HG03103 (cell line): ENCODE measurements around the gene POU6F1.

Experiments used
- ATAC-seq: cut with Tn5 transposase; IDR thresholded peaks from one replicate; pipeline ENCODE4 v1.9.1; 2021; ENCODE audit warnings: low read depth; ENCODE audit not compliant: unreplicated experiment

POU6F1 gene

DNA sequence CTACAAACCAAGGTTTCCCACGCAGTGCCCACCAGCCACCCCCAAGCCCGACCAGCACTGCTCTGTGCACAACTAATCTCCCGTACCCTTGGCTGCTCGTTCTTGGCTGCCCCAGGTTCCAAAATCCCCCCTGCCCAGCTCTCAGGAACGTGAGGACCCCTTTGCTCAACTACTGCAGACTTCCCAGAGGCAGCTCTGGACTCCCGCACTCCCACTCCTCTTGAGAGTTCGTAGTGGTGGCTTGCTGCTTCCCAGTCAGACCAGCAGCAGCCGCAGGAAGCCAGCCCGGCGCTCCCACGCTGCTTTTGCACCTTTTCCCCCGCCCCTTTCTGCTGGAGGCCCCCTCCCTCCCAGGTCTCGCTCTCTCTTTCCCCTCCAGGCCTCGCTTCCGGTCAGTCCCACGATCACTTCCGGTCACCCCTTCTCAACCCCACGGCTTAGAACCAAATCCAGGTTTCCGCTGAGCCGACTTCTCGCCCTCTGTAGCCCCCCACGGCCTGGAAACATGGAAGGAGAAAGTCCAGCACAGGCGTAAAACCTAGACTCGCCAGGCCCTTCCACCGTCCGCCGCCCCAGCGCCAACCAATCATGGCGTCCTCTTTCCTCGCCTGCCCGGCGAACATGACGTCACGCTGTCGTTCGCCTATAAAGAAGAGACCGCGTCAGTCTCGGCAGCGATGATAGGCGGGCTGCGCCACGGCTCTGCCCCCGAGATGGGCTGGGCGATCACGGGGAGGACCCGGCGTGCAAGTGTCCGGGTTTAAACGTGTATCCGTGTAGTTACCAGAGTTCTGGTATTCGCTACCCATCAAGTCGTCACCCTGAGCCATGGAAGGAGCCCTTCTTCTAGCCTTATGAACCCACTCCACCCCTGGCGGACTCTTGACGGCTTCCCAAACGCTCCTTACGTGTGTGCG lies 45.1 kb downstream of the POU6F1 start, which contains the start of gene TFCP2:
Gene TFCP2 (minus strand): TSS at position 621 of the 917 bp plus-strand sequence. CDS start 713 bp downstream, outside the sequence.
- ATAC-seq: peak; percentile 92

DNA sequence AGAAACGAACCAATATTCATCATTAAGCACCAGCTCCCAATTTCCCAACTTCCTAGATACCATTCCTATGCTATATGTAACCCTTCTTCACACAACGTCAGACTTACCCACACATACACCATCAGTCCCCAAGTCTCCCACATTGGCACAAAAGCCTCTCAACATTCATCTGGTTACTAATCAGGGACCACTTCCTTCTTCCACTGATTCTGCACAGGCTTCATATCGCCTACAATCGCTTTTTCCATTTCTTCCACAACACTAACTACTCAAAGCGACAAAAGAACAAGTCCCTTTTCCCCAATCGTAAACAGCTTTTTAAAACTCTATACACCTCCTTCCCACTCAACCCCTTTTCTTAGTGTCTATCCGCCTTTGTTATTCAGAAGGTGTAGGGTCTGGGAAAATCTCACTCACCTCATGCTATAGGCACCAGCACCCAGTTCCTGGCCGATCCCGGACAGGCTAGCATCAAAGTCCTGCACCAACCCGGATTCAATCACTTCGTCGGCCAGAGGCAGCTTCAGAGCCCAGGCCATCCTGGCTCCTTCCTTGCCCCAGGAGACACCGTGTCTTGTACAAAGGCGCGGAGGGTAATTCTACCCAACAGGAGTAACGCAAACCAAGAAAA lies 45.9 kb downstream of the POU6F1 start:
- ATAC-seq: no peak

DNA sequence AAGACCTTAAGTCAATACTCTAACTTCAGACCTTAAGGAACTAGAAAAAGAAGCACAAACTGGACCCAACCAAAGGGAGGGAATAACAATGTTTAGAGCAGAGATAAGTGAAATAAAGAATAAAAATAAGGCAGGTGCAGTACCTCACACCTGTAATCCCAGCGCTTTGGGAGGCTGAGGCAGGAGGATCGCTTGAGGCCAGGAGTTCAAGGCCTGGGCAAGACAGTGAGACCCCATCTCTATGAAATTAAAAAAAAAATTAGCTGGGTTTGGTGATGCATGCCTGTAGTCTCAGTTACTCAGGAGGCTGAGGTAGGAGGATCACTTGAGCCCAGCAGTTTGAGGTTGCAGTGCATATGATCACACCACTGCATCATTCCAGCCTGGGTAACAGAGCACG lies 54.1 kb downstream of the POU6F1 start:
- no peak for ATAC-seq

DNA sequence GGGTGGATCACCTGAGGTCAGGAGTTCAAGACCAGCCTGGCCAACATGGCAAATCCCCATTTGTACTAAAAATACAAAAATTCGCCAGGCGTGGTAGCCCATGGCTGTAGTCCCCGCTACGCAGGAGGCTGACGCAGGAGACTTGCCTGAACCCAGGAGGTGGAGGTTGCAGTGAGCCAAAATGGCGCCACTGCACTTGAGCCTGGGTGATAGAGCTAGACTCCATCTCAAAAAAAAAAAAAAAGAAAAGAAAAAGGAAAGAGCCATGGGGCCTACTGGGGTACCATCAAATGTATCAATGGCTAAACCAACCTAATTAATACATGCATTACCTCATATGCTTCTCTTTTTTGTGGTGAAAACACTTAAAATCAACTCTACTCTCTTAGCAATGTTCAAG lies 55.6 kb downstream of the POU6F1 start:
- no peak for ATAC-seq

DNA sequence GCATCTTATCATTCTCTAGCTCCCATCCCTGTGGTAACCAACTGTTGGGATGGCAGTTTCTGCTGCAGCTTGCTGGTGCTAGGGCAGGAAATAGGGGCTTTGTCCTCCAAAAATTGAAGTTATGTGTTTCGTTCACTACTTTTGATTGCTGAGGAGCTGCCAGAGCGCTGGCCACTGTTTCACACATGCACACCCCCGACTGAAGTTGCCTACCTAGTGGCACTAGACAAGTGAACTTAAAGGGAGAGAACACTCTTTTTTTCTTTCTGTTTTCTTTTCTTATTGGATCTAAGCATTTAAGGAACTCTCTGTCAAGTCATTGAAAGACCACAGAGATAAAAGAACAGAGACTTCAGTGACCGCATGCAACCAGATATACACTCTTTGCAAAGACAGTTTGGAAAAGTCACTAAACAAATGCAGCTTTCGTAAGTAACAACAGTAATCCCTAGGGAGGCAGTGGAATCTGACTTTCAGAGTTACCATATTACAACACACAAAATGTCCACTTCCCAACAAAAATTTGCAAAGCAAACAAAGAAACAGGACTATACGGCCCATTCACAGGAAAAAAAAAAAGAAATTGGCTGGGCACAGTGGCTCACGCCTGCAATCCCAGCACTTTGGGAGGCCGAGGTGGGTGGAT lies 56.9 kb downstream of the POU6F1 start:
- ATAC-seq: no peak

DNA sequence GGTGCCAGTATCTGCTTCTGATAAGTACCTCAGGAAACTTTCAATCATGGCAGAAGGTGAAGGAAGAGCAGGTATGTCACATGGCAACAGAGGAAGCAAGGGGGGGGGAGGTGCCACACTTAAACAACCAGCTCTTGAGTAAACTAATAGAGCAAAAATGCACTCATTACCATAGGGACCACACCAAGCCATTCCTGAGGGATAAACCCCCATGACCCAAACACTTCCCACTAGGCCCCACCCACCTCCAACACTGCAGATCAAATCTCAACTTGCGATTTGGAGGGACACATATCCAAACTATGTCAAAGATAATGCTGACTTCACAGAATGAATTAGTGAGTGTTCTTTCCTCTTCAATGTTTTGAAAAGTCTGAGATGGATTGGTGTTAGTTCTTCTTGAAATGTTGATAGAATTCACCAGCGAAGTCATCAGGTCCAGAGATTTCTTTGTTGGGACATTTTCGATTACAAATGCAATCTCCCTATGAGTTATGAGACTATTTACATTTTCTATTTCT lies 61.6 kb downstream of the POU6F1 start:
- no peak for ATAC-seq

DNA sequence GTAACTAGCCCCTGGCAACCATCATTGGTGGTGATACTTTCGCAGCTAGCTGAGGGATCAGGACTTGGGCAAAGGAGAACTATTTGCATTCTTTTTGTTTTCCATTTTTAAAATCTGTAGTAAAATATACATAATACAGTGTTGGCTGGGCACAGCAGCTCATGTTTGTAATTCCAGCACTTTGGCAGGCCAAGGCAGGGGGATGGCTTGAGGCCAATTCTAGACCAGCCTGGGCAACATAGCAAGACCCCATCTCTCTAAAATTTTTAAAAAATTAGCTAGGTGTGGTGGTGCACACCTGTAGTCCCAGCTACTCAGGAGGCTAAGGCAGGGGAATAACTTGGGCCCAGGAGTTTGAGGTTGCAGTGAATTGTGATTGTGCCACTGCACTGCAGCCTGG lies 64.9 kb downstream of the POU6F1 start:
- ATAC-seq: no peak

DNA sequence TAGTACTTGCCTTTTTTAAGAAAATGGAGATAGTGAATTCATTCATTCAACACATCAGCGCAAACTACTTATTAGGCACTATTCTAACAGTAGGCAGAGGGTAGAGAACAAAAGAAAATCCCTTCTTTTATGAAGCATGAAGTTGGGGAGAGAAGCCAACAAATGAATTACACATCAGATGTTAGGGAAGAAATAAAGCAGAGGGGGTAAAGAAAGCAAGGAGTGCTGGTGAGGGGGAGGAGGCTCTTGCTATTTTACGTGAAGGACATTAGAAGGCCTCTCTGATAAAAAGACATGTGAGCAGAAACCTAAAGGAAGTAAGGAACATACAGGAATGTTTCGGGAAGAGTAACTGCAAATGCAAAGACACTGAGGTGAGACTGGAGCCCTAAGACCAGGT lies 67.1 kb downstream of the POU6F1 start:
- ATAC-seq: no peak

DNA sequence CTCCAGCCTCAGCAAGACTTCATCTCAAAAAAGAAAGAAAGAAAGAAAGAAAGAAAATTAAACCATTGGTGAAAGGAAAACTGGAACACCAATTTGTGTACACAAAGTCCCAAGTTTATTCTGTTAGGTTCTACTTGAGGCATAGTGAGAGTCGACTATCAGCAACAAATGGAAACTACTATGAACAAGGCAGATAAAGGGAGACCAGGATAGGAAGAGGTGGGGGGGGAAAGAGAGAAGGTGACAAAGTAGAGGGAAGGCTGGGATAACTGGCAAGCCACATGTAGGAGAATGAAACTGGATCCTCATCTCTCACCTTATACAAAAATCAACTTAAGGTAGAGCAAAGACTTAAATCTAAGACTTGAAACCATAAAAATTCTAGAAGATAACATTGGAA lies 70.6 kb downstream of the POU6F1 start:
- no peak for ATAC-seq

DNA sequence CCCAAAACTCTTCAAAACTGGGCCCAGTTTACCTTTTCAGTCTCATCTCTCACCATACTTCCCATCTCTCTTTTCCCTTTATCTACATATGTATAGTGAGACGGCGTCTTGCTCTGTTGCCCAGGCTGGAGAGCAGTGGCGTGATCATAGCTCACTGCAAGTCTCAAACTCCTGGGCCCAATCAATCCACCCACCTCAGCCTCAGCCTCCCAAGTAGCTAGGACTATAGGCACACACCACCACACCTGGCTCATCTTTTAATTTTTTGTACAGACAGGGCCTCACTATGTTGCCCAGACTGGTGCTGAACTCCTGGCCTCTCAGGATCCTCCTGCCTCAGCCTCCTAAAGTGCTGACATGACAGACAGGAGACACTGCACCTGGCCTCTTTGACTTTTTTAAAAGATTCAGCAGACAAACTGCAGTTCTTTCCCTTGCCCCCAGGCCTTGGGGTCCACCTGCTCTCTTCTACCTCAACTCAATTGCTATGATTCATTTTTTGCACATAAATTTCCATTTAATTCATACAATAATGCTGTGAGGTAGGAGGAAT lies 78.5 kb downstream of the POU6F1 start:
- ATAC-seq: no peak
